ENCODE data around the gene UBE2O. TPM values are rescaled to one million over a fixed set of nuclear protein-coding genes. Genes with fewer than 3 reads are reported as not detected.
A peak's percentile ranks its signal among the peaks of the same experiment; 100 is the strongest.

UBE2O gene
- total RNA-seq = 10 to 100 TPM; 17.3 to 41.9 (median 30.1) TPM

DNA sequence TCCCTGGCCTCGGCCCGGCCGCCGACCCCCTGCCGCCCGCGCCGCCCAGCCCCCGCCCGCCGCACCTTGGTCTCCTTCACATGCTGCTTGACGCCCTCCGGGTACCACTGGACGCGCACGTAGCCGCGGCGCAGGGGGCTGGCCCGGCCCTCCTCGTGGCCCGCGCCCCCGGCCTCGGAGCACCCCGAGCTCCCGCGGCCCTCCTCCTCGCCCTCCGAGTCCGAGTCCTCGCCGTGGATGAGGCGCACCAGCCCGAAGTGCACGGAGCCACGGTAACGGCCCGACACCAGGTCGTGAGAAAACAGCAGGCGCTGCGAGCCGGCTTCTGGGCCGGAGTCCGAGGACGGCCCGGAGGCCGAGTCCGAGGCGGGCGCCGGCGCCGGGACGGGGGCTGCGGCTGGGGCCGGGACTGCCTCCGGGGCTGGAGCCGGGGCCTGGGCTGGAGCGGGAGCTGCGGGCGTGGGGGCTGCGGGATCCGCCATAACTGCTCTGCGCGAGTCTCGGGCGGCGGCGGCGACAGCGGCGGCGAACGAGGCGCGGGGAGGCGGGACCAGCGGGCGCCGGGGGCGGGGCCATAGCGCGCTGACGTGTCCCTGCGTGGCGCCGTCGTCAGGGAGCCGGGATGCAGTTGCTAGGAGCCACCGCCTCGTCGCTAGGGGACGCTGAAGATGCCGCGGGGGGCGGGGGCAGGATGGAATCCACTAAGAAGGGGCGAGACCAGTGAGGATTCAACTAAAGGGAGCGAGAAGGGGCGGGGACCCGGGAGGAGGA lies at the start of gene UBE2O:
UBE2O (minus strand) TSS at position 493 of the 771 bp plus-strand sequence; CDS start at position 482, 11 bp downstream.
- peak; percentile 87 to 93 (median 88) for ATAC-seq (replicated peaks in 6 of 8)
- Histone ChIP-seq H3K4me1 (replicated peaks in 1 of 2) (peaks cover 22 to 24% of the 10 kb centered on the region in 2 donors), H3K27ac (peak within 1 kb of the TSS; percentile 85 to 86)

DNA sequence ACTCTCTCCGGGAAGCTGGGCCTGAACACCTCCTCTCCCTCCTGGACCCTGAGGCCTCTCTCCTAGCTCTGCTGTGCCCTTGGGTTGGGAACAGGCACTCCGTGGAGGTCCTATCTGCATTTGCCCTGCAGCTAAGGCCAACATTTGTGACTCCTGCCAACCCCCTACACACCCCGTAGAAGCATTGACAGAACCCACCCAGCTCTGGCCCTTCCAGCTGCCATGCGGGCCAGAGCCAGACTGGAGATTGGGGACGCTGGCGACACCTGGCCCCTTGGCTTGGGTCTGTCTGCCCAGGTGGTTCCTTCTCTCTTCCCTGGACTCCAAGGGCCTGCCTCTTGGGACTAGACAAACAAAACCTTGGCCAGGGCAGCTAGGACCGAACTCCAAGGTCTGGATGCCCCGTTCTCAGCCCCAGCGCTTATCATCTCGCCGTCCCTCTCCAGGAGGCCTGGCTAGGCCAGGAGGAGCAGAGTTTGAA lies 48.9 kb upstream of the UBE2O start:
- peak in 1 of 8 experiments; percentile 0 for ATAC-seq (replicated peaks in 6 of 8)
- Histone ChIP-seq H3K4me1 (replicated peaks in 1 of 2) (peaks cover 26 to 36% of the 10 kb centered on the region in 2 donors), H3K4me3 (peak overlapping the region; percentile 15 to 38 (median 31)), H3K27ac (no peak overlapping the region)
- in situ Hi-C loops (cut with MboI; ENCODE audit: low pct_unique_long_range_greater_than_20kb in 2 of 9, low sequenced_read_pairs in 9 of 9, unreplicated experiment in 9 of 9) = loop anchor here in 3 of 9 experiments (10.0 to 25.0 kb wide), 3 partner anchors 190 to 560 kb away; partner anchors contain the start of gene QRICH2 (in 3 of the 3)
- WGBS, 10 experiments = 14 to 80% (median 65%) methylated on average over 1 to 4 of the region's 11 CpGs; no CpG with 5 or more reads in 4 of the 10 experiments

More for the DNA sequence above, at the start of gene UBE2O:
- no CpG with 5 or more reads among the region's 101 CpGs for WGBS, 10 experiments
- H3K4me3 ChIP-seq = peak within 1 kb of the TSS; percentile 91 to 98 (median 96)
- in situ Hi-C loops (cut with MboI; ENCODE audit: low pct_unique_long_range_greater_than_20kb in 2 of 9, low sequenced_read_pairs in 9 of 9, unreplicated experiment in 9 of 9) = no loop called here

DNA sequence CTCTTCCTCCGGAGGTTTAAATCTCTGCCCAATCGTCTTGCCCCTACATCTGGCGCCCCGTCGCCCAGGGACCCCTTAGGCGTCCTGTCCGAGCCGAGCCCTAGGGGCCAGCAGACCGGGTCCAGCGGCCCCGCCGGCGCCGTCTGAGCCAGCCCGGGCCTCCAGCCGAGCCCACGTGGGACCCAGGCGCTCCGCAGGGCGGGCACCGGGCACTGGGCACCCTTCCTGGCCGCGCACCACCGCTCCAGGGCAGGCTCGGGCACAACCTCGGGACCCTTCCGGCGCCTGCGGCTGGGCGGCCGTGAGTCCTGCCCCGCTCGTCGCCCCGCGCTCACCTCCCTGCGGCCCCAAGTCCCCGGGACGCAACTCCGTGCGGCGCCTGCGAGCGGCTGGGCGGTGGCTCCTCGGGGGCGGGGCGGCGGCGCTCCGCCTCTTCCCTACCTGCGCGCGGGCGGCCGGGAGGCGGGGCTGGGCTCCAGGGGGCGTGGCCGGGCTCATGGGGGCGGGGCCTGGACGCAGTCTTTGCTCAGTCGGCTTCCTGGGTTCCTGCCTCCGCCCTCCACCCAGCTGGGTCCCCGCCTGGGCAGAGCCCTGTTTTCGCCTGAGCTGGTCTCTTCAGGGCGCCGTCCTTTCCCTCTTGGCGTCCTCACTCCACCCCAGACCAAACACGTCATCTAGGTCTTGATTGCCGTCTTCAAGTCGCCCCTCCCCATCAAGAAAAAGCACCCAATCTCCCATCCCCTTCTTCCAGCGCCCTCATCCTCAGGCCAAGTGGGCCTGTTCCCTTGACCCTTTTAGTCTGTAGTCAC lies 48.3 kb upstream of the UBE2O start, which contains the start of gene RHBDF2:
RHBDF2 (minus strand) TSS at position 406 of the 809 bp plus-strand sequence. CDS start 19,899 bp downstream, outside the sequence.
- H3K4me3 ChIP-seq = peak within 1 kb of the TSS; percentile 15 to 38 (median 31)
- ATAC-seq (replicated peaks in 6 of 8) = peak; percentile 58 to 86 (median 71)
- no peak within 1 kb of the TSS for H3K27ac ChIP-seq
- 0 to 17% (median 3%) methylated on average over 1 to 7 of the region's 72 CpGs; no CpG with 5 or more reads in 6 of the 10 experiments for WGBS, 10 experiments
- in situ Hi-C loops (cut with MboI; ENCODE audit: low pct_unique_long_range_greater_than_20kb in 2 of 9, low sequenced_read_pairs in 9 of 9, unreplicated experiment in 9 of 9) = loop anchor here in 3 of 9 experiments (10.0 to 25.0 kb wide), 3 partner anchors 189 to 561 kb away; partner anchors contain the start of gene QRICH2 (in 3 of the 3)
- H3K4me1 ChIP-seq (replicated peaks in 1 of 2) = peaks cover 26 to 33% of the 10 kb centered on the region in 2 donors

DNA sequence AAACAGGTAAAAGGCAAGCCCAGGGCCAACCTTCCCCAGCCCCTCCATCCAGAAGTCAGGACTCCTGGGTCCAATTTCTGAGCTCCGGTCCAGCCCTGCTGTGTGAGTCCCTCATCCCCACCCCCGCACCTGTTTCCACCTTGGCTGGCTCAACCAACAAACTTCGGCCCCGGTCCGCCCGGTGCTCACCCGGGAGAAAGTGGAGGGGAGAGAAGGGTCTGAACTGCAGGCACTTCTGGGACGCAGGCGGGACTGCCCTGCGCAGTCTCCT lies 47.7 kb upstream of the UBE2O start:
- Histone ChIP-seq H3K4me1 (replicated peaks in 1 of 2) (peaks cover 26 to 33% of the 10 kb centered on the region in 2 donors), H3K4me3 (peak overlapping the region in 4 of 5 donors; percentile 22 to 38 (median 31)), H3K27ac (no peak overlapping the region)
- 17 to 29% methylated on average over 1 to 6 of the region's 10 CpGs; no CpG with 5 or more reads in 8 of the 10 experiments for WGBS, 10 experiments
- ATAC-seq (replicated peaks in 6 of 8) = no peak
- in situ Hi-C loops (cut with MboI; ENCODE audit: low pct_unique_long_range_greater_than_20kb in 2 of 9, low sequenced_read_pairs in 9 of 9, unreplicated experiment in 9 of 9) = loop anchor here in 3 of 9 experiments (10.0 to 25.0 kb wide), 3 partner anchors 188 to 562 kb away; partner anchors contain the start of gene QRICH2 (in 3 of the 3)

DNA sequence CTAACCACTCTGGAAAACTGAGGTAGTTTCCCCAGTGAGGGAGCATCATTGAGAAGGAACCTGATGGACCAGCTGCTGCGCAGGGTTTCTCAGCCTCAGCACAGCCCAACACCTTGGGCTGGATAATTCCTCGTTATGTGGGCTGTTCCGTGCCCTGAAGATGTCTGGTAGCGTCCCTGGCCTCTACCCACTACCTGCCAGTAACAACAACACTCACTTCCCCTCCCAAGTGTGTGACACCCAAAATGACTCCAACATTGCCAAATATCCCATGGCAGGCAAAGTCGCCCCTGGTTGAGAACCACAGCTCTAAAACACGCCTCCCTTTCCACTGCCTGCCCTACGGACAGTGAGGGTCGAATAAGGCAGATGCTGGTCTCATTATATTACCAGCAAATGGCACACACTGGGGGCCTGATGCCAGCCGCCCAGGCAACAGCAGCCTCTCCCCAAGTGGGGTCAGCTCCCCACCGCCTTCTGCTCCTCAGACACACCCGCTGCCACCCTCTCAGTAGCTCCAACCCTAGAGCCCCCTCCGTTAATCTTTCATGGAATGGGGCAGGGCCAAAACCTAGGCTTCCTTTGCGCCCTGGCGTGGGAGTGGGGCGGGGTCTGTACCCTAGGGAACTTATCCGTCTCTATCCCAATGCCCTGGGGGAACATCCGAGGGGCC lies 47.3 kb upstream of the UBE2O start:
- H3K27ac ChIP-seq = no peak overlapping the region

DNA sequence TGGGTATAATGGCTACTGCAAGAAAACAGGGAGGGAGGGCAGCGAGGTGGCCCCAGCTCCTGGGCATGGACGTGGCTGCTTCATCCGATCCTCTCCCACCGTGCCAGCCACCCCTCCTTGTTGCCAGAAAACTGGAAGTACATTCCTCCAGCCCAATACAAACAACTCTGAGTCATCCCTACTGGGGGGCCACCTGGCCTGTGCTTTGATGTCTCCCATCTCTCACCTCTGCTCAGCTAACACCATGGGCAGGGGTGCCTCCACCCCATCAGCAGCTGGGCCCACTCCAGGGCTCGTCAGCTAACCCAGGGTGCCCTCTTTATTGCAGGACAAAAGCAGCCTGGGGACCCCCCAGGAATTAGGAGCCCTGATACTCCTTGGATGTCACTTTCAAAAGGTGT lies 46.3 kb upstream of the UBE2O start:
- Histone ChIP-seq H3K4me3 (no peak overlapping the region), H3K4me1 (replicated peaks in 1 of 2) (peaks cover 26 to 33% of the 10 kb centered on the region in 2 donors), H3K27ac (no peak overlapping the region)
- 67 to 83% methylated on average over 1 to 3 of the region's 5 CpGs; no CpG with 5 or more reads in 8 of the 10 experiments for WGBS, 10 experiments
- ATAC-seq (replicated peaks in 6 of 8) = no peak
- in situ Hi-C loops (cut with MboI; ENCODE audit: low pct_unique_long_range_greater_than_20kb in 2 of 9, low sequenced_read_pairs in 9 of 9, unreplicated experiment in 9 of 9) = no loop called here

More for the DNA sequence above, 47.3 kb upstream of the UBE2O start:
- WGBS, 10 experiments = 60 to 100% (median 74%) methylated on average over 1 to 8 of the region's 17 CpGs; no CpG with 5 or more reads in 5 of the 10 experiments
- in situ Hi-C loops (cut with MboI; ENCODE audit: low pct_unique_long_range_greater_than_20kb in 2 of 9, low sequenced_read_pairs in 9 of 9, unreplicated experiment in 9 of 9) = loop anchor here in 3 of 9 experiments (10.0 to 25.0 kb wide), 3 partner anchors 188 to 562 kb away; partner anchors contain the start of gene QRICH2 (in 3 of the 3)
- Histone ChIP-seq H3K4me3 (peak overlapping the region in 1 of 5 donors; percentile 38), H3K4me1 (replicated peaks in 1 of 2) (peaks cover 26 to 33% of the 10 kb centered on the region in 2 donors)
- ATAC-seq (replicated peaks in 6 of 8) = no peak

DNA sequence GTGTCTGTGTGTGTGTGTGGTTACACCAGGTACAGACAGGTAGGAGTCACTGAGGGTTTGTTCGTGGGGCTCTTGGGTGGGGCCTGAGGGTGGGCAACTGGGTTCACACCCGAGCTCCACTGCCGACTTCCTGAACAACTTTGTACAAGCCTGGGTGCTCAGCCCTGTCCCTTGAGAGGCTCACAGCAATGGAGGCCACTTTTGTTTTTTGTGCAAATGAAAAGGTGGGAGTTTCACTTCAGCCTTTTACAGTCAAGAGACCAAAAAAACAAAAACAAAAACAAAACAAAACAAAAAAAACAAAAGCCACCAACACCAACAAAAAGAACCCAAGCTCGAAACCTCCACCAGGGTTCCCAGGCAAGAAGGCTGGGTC lies 45.9 kb upstream of the UBE2O start:
- Histone ChIP-seq H3K4me1 (replicated peaks in 1 of 2) (peaks cover 26 to 33% of the 10 kb centered on the region in 2 donors), H3K27ac (no peak overlapping the region), H3K4me3 (no peak overlapping the region)
- no peak for ATAC-seq (replicated peaks in 6 of 8)
- in situ Hi-C loops (cut with MboI; ENCODE audit: low pct_unique_long_range_greater_than_20kb in 2 of 9, low sequenced_read_pairs in 9 of 9, unreplicated experiment in 9 of 9) = no loop called here
- WGBS, 10 experiments = 40 to 100% (median 80%) methylated on average over 1 to 4 of the region's 4 CpGs; no CpG with 5 or more reads in 6 of the 10 experiments

DNA sequence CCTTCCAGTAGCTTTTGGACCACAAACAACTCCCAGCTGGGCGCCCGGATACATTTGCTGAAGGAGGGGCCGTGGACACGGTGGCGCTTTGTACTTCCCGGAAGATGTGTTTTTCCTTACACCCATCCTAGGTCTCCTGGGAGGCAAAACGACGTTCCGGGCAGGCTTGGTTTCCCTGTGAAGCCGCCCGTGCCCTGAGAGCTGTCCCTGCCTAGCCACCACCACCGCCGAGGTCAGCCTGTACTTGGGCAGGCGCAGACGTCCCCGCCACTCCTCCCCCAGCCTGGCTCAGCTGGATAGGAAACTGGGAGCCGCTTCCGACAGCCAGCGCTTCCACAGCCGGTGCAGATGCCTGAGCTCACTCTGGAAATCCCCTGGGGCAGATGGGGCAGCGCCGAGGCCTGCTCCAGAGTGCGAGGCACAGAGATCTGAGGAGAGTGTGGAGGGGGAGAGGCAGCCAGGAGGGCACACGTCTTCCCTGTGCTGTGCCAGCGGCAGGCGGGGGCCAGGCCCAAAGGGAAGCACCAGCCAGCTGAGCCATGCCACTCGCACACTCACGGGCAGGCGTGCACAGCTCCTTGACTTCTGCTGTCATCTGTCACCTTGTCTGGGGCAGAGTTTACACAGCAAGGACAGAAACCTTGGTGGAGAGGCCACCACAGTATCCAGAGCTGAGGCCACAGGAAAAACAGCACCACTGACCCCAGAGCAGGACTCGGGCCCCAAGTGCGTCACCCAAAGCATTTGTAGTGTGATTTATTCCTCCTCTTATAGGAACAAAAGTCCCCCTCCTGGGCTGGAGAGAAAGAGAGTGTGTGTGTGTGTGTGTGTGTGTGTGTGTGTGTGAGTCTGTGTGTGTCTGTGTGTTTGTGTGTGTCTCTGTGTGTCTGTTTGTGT lies 45.3 kb upstream of the UBE2O start:
- peaks cover 29 to 38% of the 10 kb centered on the region in 2 donors for H3K4me1 ChIP-seq (replicated peaks in 1 of 2)
- in situ Hi-C loops (cut with MboI; ENCODE audit: low pct_unique_long_range_greater_than_20kb in 2 of 9, low sequenced_read_pairs in 9 of 9, unreplicated experiment in 9 of 9) = no loop called here
- ATAC-seq (replicated peaks in 6 of 8) = peak; percentile 46 to 84 (median 74)
- H3K27ac ChIP-seq = peak overlapping the region; percentile 72 to 78
- 7 to 37% (median 14%) methylated on average over 6 to 13 of the region's 31 CpGs; no CpG with 5 or more reads in 5 of the 10 experiments for WGBS, 10 experiments
- H3K4me3 ChIP-seq = no peak overlapping the region

DNA sequence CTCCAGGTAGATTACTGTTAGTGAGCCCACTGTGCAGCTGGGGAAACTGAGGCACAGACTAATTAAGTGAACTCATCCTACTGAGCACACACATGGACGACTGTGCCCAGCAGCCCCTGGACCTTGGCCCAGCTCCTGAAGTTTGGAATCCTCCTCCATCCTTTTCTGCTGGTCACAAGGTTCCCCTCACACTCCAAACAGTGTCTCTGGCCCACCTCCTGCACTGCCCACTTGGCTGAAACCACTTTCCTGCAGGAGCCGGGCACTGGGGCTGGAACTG lies 44.7 kb upstream of the UBE2O start:
- 0 to 73% methylated on average over 1 to 2 of the region's 2 CpGs; no CpG with 5 or more reads in 8 of the 10 experiments for WGBS, 10 experiments
- peaks cover 35 to 44% of the 10 kb centered on the region in 2 donors for H3K4me1 ChIP-seq (replicated peaks in 1 of 2)
- no peak overlapping the region for H3K4me3 ChIP-seq
- H3K27ac ChIP-seq = peak overlapping the region; percentile 72 to 78
- in situ Hi-C loops (cut with MboI; ENCODE audit: low pct_unique_long_range_greater_than_20kb in 2 of 9, low sequenced_read_pairs in 9 of 9, unreplicated experiment in 9 of 9) = no loop called here
- no peak for ATAC-seq (replicated peaks in 6 of 8)

DNA sequence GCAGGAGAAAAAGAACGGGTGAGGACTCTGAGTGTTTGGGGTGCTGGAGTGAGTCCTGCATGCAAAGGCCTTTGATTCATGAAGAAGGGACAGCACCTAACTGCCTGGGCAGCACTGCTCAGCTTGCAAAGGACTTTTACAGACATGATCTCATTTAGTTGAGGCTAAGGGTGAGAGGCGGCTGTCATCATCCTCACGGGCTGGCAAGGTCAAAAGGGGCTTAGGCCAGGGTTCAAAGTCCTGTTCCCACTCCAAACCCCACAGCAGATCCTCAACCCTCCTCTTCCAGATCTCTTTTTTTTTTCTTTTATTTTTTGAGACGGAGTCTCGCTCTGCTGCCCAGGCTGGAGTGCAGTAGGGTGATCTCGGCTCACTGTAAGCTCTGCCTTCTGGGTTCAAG lies 43.5 kb upstream of the UBE2O start:
- in situ Hi-C loops (cut with MboI; ENCODE audit: low pct_unique_long_range_greater_than_20kb in 2 of 9, low sequenced_read_pairs in 9 of 9, unreplicated experiment in 9 of 9) = no loop called here
- 67 to 100% (median 86%) methylated on average over 1 to 3 of the region's 6 CpGs; no CpG with 5 or more reads in 3 of the 10 experiments for WGBS, 10 experiments
- Histone ChIP-seq H3K4me3 (no peak overlapping the region), H3K4me1 (replicated peaks in 1 of 2) (peaks cover 34 to 36% of the 10 kb centered on the region in 2 donors), H3K27ac (no peak overlapping the region)
- no peak for ATAC-seq (replicated peaks in 6 of 8)

DNA sequence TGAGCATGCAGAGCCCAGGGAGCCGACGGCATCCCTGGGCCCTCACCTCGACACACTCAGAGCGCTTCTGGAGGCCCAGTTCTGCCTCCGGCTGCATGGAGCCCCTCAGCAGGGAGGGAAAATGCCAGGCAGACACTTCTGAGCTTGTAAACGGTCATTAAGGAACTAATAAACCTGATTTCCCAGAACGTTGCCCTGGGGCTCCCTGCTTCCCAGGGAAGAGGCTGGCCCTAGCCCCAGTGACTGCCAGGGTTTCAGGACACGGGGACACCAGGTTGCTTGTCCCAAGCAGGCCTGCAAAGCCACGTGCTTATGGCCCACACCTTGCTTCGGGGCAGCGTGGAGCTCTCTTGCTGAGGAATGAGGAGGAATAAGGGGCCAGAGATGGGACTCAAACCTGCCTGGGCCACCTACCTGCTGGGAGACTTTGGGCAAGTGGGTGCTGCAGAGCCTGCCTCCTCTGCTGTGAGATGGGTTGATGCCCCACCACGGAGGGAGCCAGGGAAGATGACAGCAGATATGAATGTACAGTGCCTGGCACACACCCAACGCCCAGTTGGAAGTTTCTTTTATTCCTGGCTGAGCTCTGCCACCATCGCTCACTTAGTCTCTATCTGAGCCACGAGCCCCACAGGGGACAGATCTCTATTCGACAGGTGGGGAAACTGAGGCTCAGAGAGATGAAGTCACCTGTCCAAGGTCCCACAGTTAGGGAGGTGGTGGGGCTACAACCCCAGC lies 42.9 kb upstream of the UBE2O start:
- in situ Hi-C loops (cut with MboI; ENCODE audit: low pct_unique_long_range_greater_than_20kb in 2 of 9, low sequenced_read_pairs in 9 of 9, unreplicated experiment in 9 of 9) = no loop called here
- 0 to 100% (median 82%) methylated on average over 1 to 8 of the region's 16 CpGs; no CpG with 5 or more reads in 2 of the 10 experiments for WGBS, 10 experiments
- ATAC-seq (replicated peaks in 6 of 8) = no peak
- Histone ChIP-seq H3K4me1 (replicated peaks in 1 of 2) (peaks cover 34 to 35% of the 10 kb centered on the region in 2 donors), H3K4me3 (no peak overlapping the region), H3K27ac (no peak overlapping the region)

Measured in motor neuron (in vitro differentiated cells).